Left lung (tissue), 10 donors: ENCODE measurements around the gene ZNF407. TPM values are rescaled to one million over a fixed set of nuclear protein-coding genes. Genes with fewer than 3 reads are reported as not detected.

Experiments used
- ATAC-seq: fragments of 200-7000 bp; cut with Tn5 transposase; one replicate; pipeline ENCODE4 v1.9.1; 2020; ENCODE audit warnings: moderate library complexity
- DNase-seq, 4 donors: peaks; one replicate each; pipeline ENCODE4 v3.0.0-alpha.2; 2013 to 2020
- H3K27ac ChIP-seq, 2 donors: fragments of 200-600 bp; sonication (generic) in 1 of 2; one replicate each; pipeline versions ENCODE4 v1.5.0 to v1.8.0; 2020 to 2021
- H3K27me3 ChIP-seq, 2 donors: fragments of 200-600 bp; sonication (generic) in 1 of 2; one replicate each; pipeline versions ENCODE4 v1.5.0 to v1.8.0; 2020 to 2021
- H3K36me3 ChIP-seq, 2 donors: fragments of 200-600 bp; sonication (generic) in 1 of 2; one replicate each; pipeline versions ENCODE4 v1.5.0 to v1.8.0; 2020 to 2021
- H3K4me1 ChIP-seq, 2 donors: fragments of 200-600 bp; one replicate each; pipeline ENCODE4 v1.8.0; 2021
- H3K4me3 ChIP-seq, 2 donors: fragments of 200-600 bp; sonication (generic) in 1 of 2; one replicate each; pipeline versions ENCODE4 v1.5.0 to v1.8.0; 2020 to 2021; ENCODE audit warnings: mild to moderate bottlenecking in 1 of 2
- H3K9me3 ChIP-seq, 2 donors: fragments of 200-600 bp; sonication (generic) in 1 of 2; one replicate each; pipeline versions ENCODE4 v1.5.0 to v1.8.0; 2020 to 2021
- intact Hi-C, 2 donors: fragments of 100-400 bp; cut with DNase I; formaldehyde crosslinking; loops; one replicate each; pipeline versions ENCODE4 v1.11.2 to v1.14.2; 2022
- polyA plus RNA-seq, 6 donors: library from polyadenylated mRNA; unstranded; fragments of 120-200 nt; gene quantifications; one replicate each; pipeline ENCODE4 v1.2.1, GENCODE V29; 2013; ENCODE audit not compliant: insufficient read length in 6 of 6
- total RNA-seq, 2 donors: library from RNA; stranded (reverse); fragmentation: NEBNext Ultra II Directional; extraction: Animal tissue kit (Norgen Biotek cat#: 25700); gene quantifications; one replicate each; pipeline ENCODE4 v1.2.1, GENCODE V29; 2021
- TF ChIP-seq, protein P1 (sequence below), 2 donors: fragments of 200-600 bp; sonication (generic) in 1 of 2; IDR thresholded peaks; one replicate each; pipeline versions ENCODE4 v1.5.0 to v1.8.0; 2021; ENCODE audit warnings: antibody characterized with exemption in 2 of 2
- donor health status: DM: no; HTN: yes; CAD: no.
- donor health status: DM: no; HTN: no; CAD: no.

Gene ZNF407
- total and polyA plus RNA-seq, 8 donors: 10.3 to 16.7 (median 11.3) TPM

DNA sequence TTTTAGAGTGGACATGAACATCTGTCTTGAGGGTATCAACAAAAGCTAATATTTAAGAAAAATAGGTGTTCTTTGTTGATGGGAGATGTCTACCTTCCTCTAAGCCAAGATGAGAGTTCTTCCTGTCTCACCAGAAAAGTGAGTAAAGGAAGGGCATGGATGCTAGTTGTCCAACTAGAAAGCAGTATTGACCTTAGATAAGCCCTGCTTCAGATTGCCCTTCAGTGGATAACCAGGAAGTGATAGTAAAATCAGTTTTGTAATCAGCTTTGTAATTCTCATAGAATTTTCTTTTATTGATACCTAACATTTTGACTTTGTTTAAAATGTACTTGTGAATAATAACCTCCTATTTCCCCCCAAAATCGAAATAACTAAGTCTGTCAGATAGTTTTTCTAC lies 134.7 kb downstream of the ZNF407 start:
- H3K27ac ChIP-seq: no peak overlapping the region
- H3K4me3 ChIP-seq: no peak overlapping the region
- H3K36me3 ChIP-seq: peaks cover 0 to 3% of the 10 kb centered on the region in 2 donors
- ATAC-seq: no peak
- no peak for DNase-seq
- H3K9me3 ChIP-seq: no peaks in the 10 kb centered on the region
- no peaks in the 10 kb centered on the region for H3K4me1 ChIP-seq
- TF ChIP-seq, protein P1, sequence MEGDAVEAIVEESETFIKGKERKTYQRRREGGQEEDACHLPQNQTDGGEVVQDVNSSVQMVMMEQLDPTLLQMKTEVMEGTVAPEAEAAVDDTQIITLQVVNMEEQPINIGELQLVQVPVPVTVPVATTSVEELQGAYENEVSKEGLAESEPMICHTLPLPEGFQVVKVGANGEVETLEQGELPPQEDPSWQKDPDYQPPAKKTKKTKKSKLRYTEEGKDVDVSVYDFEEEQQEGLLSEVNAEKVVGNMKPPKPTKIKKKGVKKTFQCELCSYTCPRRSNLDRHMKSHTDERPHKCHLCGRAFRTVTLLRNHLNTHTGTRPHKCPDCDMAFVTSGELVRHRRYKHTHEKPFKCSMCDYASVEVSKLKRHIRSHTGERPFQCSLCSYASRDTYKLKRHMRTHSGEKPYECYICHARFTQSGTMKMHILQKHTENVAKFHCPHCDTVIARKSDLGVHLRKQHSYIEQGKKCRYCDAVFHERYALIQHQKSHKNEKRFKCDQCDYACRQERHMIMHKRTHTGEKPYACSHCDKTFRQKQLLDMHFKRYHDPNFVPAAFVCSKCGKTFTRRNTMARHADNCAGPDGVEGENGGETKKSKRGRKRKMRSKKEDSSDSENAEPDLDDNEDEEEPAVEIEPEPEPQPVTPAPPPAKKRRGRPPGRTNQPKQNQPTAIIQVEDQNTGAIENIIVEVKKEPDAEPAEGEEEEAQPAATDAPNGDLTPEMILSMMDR (IDR thresholded peaks at IDR 0.05): no peak
- intact Hi-C loops: no loop called here
- H3K27me3 ChIP-seq: no peaks in the 10 kb centered on the region

DNA sequence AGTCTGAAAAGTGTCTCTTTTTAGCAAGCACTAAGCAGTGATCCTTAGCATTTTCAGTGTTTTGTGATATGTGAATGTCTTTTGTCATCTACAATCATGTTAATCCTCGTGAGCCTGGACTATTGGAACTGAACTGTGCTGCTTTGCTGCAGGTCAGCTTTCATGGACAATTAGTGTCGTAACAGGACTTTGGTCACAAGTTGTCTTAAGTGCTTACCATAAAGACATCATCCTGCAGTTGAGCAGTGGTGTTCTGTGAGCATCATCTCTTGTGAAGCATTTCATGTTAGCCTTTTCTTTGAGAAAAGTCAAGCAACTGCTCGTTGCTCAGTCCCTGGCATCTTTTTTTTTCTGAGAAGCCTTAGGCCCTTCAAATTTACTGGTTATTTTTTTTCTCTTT lies 135.9 kb downstream of the ZNF407 start:
- Histone ChIP-seq H3K27ac (no peak overlapping the region), H3K9me3 (no peaks in the 10 kb centered on the region), H3K4me1 (no peaks in the 10 kb centered on the region), H3K4me3 (no peak overlapping the region), H3K27me3 (no peaks in the 10 kb centered on the region), H3K36me3 (peaks cover 0 to 3% of the 10 kb centered on the region in 2 donors)
- DNase-seq: no peak
- TF ChIP-seq, protein P1 (IDR thresholded peaks at IDR 0.05): no peak
- ATAC-seq: no peak
- intact Hi-C loops: no loop called here

DNA sequence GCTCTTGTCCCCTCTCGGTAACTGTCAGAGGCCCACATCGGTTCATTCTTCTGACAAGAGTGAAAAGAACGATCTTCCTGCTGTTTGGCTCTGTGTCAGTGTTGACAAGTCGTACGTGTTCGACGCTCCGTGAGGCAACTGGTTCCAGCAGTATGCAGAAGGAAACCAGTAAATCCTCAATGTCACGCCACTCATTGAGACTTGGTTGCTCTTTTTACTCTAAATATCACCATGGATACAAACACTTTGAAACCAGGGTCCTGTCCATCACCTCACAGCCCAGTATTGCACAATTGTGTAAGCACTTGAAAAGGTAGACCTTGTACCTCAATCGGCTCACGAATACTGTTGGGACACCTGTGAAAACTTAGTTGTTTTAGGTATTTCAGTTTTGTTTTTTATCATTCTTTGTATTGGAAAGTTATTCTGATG lies 136.4 kb downstream of the ZNF407 start:
- DNase-seq (peak in 2 of 4 donors; percentile 16 to 39), ATAC-seq (peak; percentile 83)
- H3K4me3 ChIP-seq: no peak overlapping the region
- H3K27me3 ChIP-seq: no peaks in the 10 kb centered on the region
- H3K27ac ChIP-seq: no peak overlapping the region
- TF ChIP-seq, protein P1 (IDR thresholded peaks at IDR 0.05): no peak
- no peaks in the 10 kb centered on the region for H3K9me3 ChIP-seq
- peaks cover 0 to 3% of the 10 kb centered on the region in 2 donors for H3K36me3 ChIP-seq
- intact Hi-C loops: no loop called here
- H3K4me1 ChIP-seq: no peaks in the 10 kb centered on the region

DNA sequence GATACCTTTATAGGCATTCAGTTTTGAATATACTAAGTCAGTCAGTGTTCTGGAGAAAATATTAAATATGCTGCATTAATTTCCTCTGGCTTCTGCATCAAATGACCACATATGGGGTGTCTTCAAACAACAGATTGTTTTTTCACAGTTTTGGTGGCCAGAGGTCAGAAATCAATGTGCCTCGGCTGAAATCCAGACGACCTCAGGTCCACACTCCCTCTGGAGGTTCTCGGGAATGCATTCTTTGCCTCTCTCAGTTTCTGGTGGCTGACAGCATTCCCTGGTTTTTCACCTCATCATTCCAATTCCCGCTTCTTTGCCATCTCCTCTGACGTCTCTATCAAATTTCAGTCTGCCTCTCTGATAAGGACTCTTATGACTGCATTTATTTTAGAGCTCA lies 142.3 kb downstream of the ZNF407 start:
- Histone ChIP-seq H3K4me3 (no peak overlapping the region), H3K9me3 (no peaks in the 10 kb centered on the region), H3K27ac (no peak overlapping the region), H3K27me3 (no peaks in the 10 kb centered on the region), H3K4me1 (no peaks in the 10 kb centered on the region), H3K36me3 (peaks cover 0 to 3% of the 10 kb centered on the region in 2 donors)
- DNase-seq (no peak), ATAC-seq (no peak)
- intact Hi-C loops: no loop called here
- TF ChIP-seq, protein P1 (IDR thresholded peaks at IDR 0.05): no peak

DNA sequence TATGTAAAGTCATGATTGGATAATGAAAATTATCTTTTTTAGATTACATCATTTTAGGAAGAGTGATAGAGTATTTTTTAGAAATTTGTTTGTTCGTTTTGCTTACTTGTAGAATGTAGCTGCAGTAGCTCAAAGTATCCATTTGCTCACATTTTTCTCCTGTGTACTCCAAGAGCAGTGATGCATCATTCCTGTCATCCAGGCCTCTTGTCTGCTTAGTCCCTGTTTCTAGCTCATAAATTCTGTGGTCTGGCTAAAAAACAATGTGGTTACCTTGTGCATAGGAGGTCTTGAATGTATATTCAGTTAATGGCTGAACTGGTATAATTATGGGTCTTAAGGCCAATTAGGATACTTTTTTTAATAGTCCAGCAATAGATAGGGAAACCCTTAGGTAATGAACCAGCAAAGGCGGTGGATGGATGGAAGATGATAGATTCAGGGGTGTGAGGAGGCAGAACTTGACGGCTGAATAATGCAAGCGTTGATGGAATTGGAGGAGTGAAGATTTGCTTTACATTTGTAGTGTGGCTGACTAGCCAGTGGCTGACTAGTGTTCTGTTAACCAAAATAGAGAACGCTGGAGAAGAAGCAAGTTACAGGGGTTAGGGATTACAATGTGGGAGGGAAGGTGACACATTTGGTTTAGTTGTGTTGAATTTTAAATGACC lies 145.0 kb downstream of the ZNF407 start:
- H3K36me3 ChIP-seq: no peaks in the 10 kb centered on the region
- intact Hi-C loops: no loop called here

More for the DNA sequence above, 145.0 kb downstream of the ZNF407 start:
- Histone ChIP-seq H3K9me3 (no peaks in the 10 kb centered on the region), H3K4me3 (no peak overlapping the region), H3K4me1 (no peaks in the 10 kb centered on the region), H3K27ac (no peak overlapping the region), H3K27me3 (no peaks in the 10 kb centered on the region)
- DNase-seq (no peak), ATAC-seq (no peak)
- TF ChIP-seq, protein P1 (IDR thresholded peaks at IDR 0.05): no peak
